ENCODE results near the gene MYDGF. TPM values are rescaled to one million over a fixed set of nuclear protein-coding genes. Genes with fewer than 3 reads are reported as not detected.

Gene MYDGF
- total RNA-seq, 1 experiment from 2014 or later: 426 TPM

- Histone ChIP-seq H3K9me3 (ENCODE audit: low read length) (no peaks in the 10 kb centered on the region), H3K4me1 (ENCODE audit: insufficient read depth, low read length) (peaks cover 24% of the 10 kb centered on the region), H3K79me2 (ENCODE audit: low read length) (peaks cover 18% of the 10 kb centered on the region), H3K27me3 (ENCODE audit: low read length) (no peaks in the 10 kb centered on the region), H2AFZ (ENCODE audit: low read length) (no peak overlapping the region), H3K4me2 (ENCODE audit: low read length) (no peak overlapping the region), H3K9ac (ENCODE audit: low read length) (no peak overlapping the region), H4K20me1 (ENCODE audit: low read length) (no peaks in the 10 kb centered on the region), H3F3A (ENCODE audit: low read length, unreplicated experiment) (peaks cover 5% of the 10 kb centered on the region), H3K36me3 (ENCODE audit: low read depth, low read length) (peaks cover 4% of the 10 kb centered on the region), H3K27ac (ENCODE audit: low read length) (no peak overlapping the region), H3K4me3 (ENCODE audit: low read length) (no peak overlapping the region), H3K9me2 (replicated peaks; ENCODE audit: low read length) (no peaks in the 10 kb centered on the region)
- ChIA-PET POLR2A (ENCODE audit: unreplicated experiment) (no interaction called here), CTCF (no interaction called here)
- ATAC-seq: no peak
- DNase-seq: no peak
- intact Hi-C loops (cut with micrococcal nuclease): loop anchor here (5.0 kb wide), 1 partner anchor 49 kb away; the partner anchor contains the start of gene DPP9
- TF ChIP-seq EZH2phosphoT487 (IDR thresholded peaks at IDR 0.05; ENCODE audit: borderline replicate concordance, low read length): no peak
- TF ChIP-seq CTCF (conservative IDR thresholded peaks at IDR 0.05; ENCODE audit: low read depth, low read length): no peak
- TF ChIP-seq EZH2 (IDR thresholded peaks at IDR 0.05; ENCODE audit: low read length, unreplicated experiment): no peak
- no TSS peak for BruUV-seq (replicated peaks)
Observed at GRCh38 chr19:4673216-4673615, 3.1 kb upstream of the MYDGF start.

DNA sequence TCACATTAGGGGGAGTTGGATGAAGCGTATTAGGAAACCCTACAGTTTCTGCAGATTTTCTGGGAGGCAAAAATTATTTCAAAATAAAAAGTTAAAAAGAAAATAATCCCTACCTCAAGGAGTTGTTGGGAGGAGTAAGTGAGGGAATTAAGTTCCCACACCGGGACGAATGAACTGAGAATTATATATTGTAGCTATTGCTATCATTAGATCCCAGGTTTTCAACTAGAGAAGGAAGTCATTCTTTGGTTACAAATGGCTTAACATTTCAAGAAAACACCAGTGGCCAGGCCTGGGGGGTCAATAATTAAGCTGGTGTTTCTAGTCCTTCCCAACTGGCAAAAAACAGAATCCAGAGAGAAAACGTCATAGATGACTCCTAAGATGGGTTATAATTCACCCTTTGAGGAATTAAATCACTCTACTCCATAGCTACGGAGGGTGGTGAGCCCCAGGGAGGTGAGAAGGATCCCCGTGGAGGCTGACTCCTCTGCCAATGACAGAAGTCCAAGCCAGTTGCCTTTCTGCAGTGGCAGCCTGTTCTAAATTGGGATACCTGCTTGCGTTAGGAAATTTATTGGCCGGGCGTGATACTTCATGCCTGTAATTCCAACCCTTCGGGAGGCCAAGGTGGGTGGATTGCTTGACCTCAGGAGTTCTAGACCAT, 1.2 kb upstream of the MYDGF start:
- TF ChIP-seq CTCF (conservative IDR thresholded peaks at IDR 0.05; ENCODE audit: low read depth, low read length): no peak
- TF ChIP-seq EZH2 (IDR thresholded peaks at IDR 0.05; ENCODE audit: low read length, unreplicated experiment): no peak
- no peak for TF ChIP-seq EZH2phosphoT487 (IDR thresholded peaks at IDR 0.05; ENCODE audit: borderline replicate concordance, low read length)
- Histone ChIP-seq H3K4me2 (ENCODE audit: low read length) (no peak overlapping the region), H3K27ac (ENCODE audit: low read length) (no peak overlapping the region), H3K79me2 (ENCODE audit: low read length) (peaks cover 32% of the 10 kb centered on the region), H4K20me1 (ENCODE audit: low read length) (no peaks in the 10 kb centered on the region), H3K4me1 (ENCODE audit: insufficient read depth, low read length) (peaks cover 25% of the 10 kb centered on the region), H3K27me3 (ENCODE audit: low read length) (no peaks in the 10 kb centered on the region), H3F3A (ENCODE audit: low read length, unreplicated experiment) (peaks cover 5% of the 10 kb centered on the region), H3K36me3 (ENCODE audit: low read depth, low read length) (peaks cover 17% of the 10 kb centered on the region), H3K9ac (ENCODE audit: low read length) (no peak overlapping the region), H3K9me2 (replicated peaks; ENCODE audit: low read length) (no peaks in the 10 kb centered on the region), H3K9me3 (ENCODE audit: low read length) (no peaks in the 10 kb centered on the region), H2AFZ (ENCODE audit: low read length) (no peak overlapping the region), H3K4me3 (ENCODE audit: low read length) (no peak overlapping the region)
- BruUV-seq (replicated peaks): no TSS peak
- DNase-seq (no peak), ATAC-seq (no peak)
- POLR2A ChIA-PET (ENCODE audit: unreplicated experiment): interaction anchor here (0.6 kb wide), 1 partner anchor 37 kb away, joined by 6 read pairs; no protein-coding TSS in a partner anchor
- intact Hi-C loops (cut with micrococcal nuclease): loop anchor here (5.0 kb wide), 1 partner anchor 51 kb away; the partner anchor contains the start of gene DPP9
- CTCF ChIA-PET: no interaction called here

- H3K4me2 ChIP-seq (ENCODE audit: low read length): no peak overlapping the region
- H3K27ac ChIP-seq (ENCODE audit: low read length): no peak overlapping the region
- DNase-seq (no peak), ATAC-seq (no peak)
- no peak overlapping the region for H2AFZ ChIP-seq (ENCODE audit: low read length)
- H3K27me3 ChIP-seq (ENCODE audit: low read length): no peaks in the 10 kb centered on the region
- H3K9me2 ChIP-seq (replicated peaks; ENCODE audit: low read length): no peaks in the 10 kb centered on the region
- no peaks in the 10 kb centered on the region for H3K9me3 ChIP-seq (ENCODE audit: low read length)
- peaks cover 33% of the 10 kb centered on the region for H3K79me2 ChIP-seq (ENCODE audit: low read length)
- H3K36me3 ChIP-seq (ENCODE audit: low read depth, low read length): peaks cover 52% of the 10 kb centered on the region
- H3F3A ChIP-seq (ENCODE audit: low read length, unreplicated experiment): no peaks in the 10 kb centered on the region
- no TSS peak for BruUV-seq (replicated peaks)
- H3K4me3 ChIP-seq (ENCODE audit: low read length): no peak overlapping the region
- intact Hi-C loops (cut with micrococcal nuclease): no loop called here
- peaks cover 4% of the 10 kb centered on the region for H4K20me1 ChIP-seq (ENCODE audit: low read length)
- peaks cover 13% of the 10 kb centered on the region; the same call in 1 of the 2 replicates for H3K4me1 ChIP-seq (ENCODE audit: insufficient read depth, low read length)
- TF ChIP-seq EZH2 (IDR thresholded peaks at IDR 0.05; ENCODE audit: low read length, unreplicated experiment) (no peak), EZH2phosphoT487 (IDR thresholded peaks at IDR 0.05; ENCODE audit: borderline replicate concordance, low read length) (no peak), CTCF (conservative IDR thresholded peaks at IDR 0.05; ENCODE audit: low read depth, low read length) (no peak)
- ChIA-PET POLR2A (ENCODE audit: unreplicated experiment) (no interaction called here), CTCF (no interaction called here)
- H3K9ac ChIP-seq (ENCODE audit: low read length): no peak overlapping the region
Observed at GRCh38 chr19:4664642-4665041, 5.5 kb downstream of the MYDGF start.

Measured in PC-3 (cell line).